ENCODE results near the gene SH3RF3.

Gene SH3RF3

GRCh38 chr2:109480486-109481195 lies 351.6 kb downstream of the SH3RF3 start:
- TF ChIP-seq REST (IDR thresholded peaks at IDR 0.05; ENCODE audit: insufficient read depth in 1 of 2, low read depth in 2 of 2, low read length in 2 of 2) (no peak), FOXP2 (optimal IDR thresholded peaks at IDR 0.05; ENCODE audit: borderline replicate concordance, extremely low read depth, extremely low read length, insufficient read depth) (no peak), POLR2AphosphoS5 (IDR thresholded peaks at IDR 0.05; ENCODE audit: low read depth, low read length) (no peak), SIN3A (IDR thresholded peaks at IDR 0.05; ENCODE audit: borderline replicate concordance, insufficient read depth, low read length) (no peak), TAF1 (IDR thresholded peaks at IDR 0.05; ENCODE audit: borderline replicate concordance, insufficient read depth, low read length) (no peak)

DNA sequence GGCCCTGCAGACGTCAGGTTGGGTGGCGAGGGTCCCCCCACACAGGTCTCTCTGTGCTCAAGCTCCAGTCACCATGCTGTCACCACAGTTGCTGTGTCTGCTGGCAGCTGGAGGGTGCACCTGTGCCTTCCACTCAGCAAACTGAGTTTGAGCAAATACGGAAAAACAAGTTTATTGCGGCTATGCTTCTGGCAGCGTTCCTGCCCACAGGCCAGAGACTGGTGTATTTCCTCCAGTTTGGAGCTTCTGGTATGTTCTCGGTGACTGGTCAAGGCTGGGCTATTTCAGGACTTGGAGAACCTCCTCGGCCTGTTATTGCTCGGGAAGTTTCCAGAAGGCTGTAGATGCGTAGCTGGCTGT lies 352.2 kb downstream of the SH3RF3 start:
- TF ChIP-seq TAF1 (IDR thresholded peaks at IDR 0.05; ENCODE audit: borderline replicate concordance, insufficient read depth, low read length) (no peak), FOXP2 (optimal IDR thresholded peaks at IDR 0.05; ENCODE audit: borderline replicate concordance, extremely low read depth, extremely low read length, insufficient read depth) (no peak), SIN3A (IDR thresholded peaks at IDR 0.05; ENCODE audit: borderline replicate concordance, insufficient read depth, low read length) (no peak), POLR2AphosphoS5 (IDR thresholded peaks at IDR 0.05; ENCODE audit: low read depth, low read length) (no peak), REST (IDR thresholded peaks at IDR 0.05; ENCODE audit: insufficient read depth in 1 of 2, low read depth in 2 of 2, low read length in 2 of 2) (no peak)

- no peak for TF ChIP-seq SIN3A (IDR thresholded peaks at IDR 0.05; ENCODE audit: borderline replicate concordance, insufficient read depth, low read length)
- no peak for TF ChIP-seq TAF1 (IDR thresholded peaks at IDR 0.05; ENCODE audit: borderline replicate concordance, insufficient read depth, low read length)
- no peak for TF ChIP-seq FOXP2 (optimal IDR thresholded peaks at IDR 0.05; ENCODE audit: borderline replicate concordance, extremely low read depth, extremely low read length, insufficient read depth)
- TF ChIP-seq REST (IDR thresholded peaks at IDR 0.05; ENCODE audit: insufficient read depth in 1 of 2, low read depth in 2 of 2, low read length in 2 of 2), result no peak
- no peak for TF ChIP-seq POLR2AphosphoS5 (IDR thresholded peaks at IDR 0.05; ENCODE audit: low read depth, low read length)
Observed at GRCh38 chr2:109481599-109481998, 352.6 kb downstream of the SH3RF3 start.

DNA sequence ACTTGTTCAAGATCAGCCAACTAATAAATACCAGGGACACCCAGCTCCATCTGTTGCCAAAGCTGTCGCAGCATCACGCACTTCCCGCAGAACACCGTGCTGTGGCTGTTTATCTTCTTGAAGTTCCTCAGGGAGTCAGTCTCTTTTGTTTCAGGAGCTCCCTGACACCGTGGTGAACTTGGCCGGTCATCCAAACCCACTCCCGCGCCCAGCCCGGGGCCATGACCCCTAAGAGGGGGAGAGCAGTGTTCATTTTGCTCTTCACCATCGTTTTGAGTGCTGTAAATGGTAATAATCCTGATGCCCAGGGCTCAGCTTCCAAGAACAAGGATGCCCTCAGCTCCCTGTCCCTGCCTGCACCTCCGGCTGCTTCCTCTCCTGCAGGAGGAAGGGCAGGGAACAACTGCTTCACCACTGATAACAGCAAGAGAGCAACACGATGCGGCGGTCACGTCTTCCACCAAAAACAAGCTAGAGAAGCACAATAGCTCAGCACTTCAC lies 353.4 kb downstream of the SH3RF3 start:
- no peak for TF ChIP-seq TAF1 (IDR thresholded peaks at IDR 0.05; ENCODE audit: borderline replicate concordance, insufficient read depth, low read length)
- no peak for TF ChIP-seq REST (IDR thresholded peaks at IDR 0.05; ENCODE audit: insufficient read depth in 1 of 2, low read depth in 2 of 2, low read length in 2 of 2)
- no peak for TF ChIP-seq SIN3A (IDR thresholded peaks at IDR 0.05; ENCODE audit: borderline replicate concordance, insufficient read depth, low read length)
- TF ChIP-seq POLR2AphosphoS5 (IDR thresholded peaks at IDR 0.05; ENCODE audit: low read depth, low read length), result no peak
- no peak for TF ChIP-seq FOXP2 (optimal IDR thresholded peaks at IDR 0.05; ENCODE audit: borderline replicate concordance, extremely low read depth, extremely low read length, insufficient read depth)
